ENCODE measurements around the gene PRKCB.
"Not testable (repeated sequence)": the region's sequence is repeated elsewhere in the genome, so short reads cannot be mapped to it uniquely, and the experiment has no call there.

The PRKCB gene

DNA sequence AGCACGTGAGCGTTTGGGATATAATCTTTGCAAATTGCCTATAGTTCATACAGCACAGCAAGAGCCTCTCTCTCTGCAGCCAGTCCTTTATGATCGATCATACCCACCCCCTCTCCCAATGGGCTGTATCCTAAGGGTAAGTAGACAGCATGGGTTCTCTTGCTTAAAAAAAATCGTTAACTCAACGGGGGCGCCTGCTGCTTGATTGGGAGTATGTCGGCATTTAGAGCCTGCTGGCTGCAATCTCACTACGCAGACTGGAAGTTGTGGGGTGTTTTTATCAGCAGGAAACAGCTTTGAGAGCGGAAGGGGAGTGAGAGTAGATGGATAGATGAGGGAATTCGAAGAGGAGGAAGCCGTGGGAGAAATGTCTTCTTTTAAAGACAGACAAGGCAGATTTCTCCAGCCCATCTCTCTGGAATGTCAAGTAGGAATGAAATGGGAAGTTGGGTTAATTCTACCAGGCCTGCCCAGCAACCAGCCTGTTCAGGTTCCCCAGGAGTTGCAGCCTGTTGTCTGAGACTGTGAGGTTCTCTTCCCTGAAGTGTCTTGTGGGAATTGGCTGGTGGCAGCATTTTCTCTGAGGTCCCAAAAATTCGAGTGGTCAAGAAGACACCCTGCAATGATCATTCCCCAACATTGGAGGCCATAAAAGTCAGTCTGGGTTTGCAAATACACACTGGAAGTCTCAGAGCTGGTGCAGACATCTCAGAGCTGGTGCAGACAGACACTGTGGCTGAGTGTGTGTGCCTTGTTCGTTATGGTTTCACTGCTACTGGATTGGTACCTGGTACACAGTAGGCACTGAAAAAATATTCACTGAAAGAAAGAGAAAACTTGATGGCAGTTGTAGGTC lies 65.6 kb downstream of the PRKCB start:
- peak in 1 of 56 donors; percentile 3 for DNase-seq

DNA sequence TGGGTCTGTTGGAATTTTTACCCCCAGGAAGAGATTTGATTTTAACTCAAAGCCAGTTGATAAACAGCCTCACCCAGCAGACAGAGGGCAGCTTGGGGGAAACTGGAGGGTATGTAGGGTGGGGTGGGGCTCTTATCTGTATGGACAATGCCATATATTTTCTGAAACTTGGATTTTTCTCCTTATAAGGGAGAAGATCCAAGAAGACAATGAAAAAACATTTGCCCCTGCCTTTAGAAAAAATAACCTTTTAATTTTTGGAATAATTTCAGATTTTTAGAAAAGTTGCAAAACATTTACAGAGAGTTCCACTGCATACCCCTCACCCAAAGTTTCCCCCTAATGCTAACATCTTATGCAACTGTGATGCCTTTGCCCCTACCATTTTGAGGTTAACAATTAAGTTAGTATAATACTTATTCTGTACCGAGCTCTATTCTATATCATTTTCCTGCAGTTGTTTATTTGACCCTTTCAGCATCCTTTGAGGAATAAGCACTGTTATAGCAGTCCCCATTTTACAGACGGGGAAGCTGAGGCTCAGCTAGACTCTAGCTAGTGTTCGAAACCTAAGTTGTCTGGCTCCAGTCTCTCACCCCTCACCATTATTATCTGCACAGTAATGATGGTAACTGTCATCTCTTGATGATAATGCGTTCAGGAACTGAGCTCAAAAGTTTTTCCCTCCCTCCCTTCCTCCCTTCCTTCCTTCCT lies 66.4 kb downstream of the PRKCB start:
- no peak for DNase-seq

DNA sequence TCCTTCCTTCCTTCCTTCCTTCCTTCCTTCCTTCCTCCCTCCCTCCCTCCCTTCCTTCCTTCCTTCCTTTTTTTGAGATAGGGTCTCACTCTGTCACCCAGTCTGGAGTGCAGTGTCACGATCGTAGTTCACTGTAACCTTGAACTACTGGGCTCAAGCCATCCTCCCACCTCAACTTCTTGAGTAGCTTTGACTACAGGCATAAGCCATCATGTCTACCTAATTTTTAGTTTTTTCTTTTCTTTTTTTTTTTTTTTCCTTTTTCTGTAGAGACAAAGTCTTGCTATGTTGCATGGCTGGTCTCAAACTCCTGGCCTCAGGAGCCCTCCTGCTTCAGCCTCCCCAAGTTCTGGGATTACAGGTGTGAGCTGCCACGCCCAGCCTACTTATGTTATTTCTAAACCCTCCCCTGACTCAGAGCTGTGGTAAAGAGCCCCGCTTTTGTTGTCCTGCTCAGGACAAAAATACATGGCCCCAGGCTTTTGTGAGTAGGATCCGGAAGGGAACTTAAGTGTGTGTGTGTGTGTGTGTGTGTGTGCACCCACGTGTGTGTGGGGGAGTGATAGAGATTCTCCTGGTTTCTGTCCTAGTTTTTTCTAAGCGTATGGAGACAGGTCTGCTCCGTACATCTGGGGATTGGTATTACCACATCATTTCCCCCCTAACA lies 67.1 kb downstream of the PRKCB start:
- DNase-seq, result no peak

DNA sequence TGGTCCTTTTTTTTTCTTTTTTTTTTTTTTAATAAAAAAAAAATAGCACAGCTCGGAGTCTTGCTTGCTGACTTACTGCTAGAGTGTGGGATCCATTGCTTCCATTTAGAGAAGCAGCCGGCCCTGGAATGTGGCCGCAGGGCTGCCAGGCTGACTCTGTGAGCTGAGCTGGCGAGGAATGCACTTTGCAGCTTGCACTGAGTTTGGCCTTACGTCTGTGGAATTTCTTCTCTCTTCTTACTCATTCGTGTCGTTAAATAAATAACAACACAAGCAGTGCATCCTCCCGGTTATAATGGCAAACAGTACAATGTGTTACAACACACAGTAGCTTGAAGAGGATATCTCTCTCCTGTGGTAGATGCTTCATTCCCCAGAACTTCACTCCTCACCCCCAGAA lies 69.2 kb downstream of the PRKCB start:
- peak in 1 of 56 donors; percentile 6 for DNase-seq

DNA sequence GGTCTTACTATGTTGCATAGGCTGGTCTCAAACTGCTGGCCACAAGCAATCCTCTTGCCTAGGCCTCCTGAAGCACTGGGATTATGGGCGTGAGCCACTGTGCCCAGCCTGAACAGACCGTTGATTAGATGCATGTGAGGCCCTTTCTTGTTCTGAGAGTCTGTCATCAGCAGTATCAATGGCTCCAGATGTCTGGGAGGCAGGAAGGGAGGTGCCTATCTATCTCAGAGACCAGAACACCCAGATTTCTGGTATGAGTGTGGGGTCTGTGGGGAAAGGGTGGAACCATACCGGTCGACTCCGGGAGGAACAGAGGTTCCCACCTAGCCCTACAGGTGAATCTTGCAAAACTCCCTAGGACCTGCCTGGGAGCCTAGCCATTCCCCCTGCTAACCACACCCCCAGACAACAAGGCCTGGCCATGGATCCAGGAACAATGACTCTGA lies 71.7 kb downstream of the PRKCB start:
- DNase-seq, result no peak

DNA sequence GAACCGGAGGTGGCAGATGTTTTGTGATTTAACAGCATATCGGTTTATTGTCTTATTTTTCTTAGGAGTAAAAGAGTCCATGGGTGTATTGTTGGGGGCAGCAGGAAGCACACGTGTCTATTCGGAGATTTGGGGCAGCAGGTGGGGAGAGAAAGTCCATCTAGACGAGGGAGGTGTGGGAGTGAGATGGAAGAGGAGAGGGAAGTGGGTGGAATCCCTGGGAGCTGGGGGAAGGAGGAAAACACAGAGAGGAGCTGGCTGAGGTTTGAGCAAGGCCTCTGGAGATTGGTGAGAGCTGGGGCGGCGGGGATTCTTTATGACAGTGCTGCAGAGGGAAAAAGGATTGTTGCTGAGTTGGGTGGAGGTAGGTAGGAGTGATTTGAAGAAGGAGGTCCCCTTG lies 72.1 kb downstream of the PRKCB start:
- no peak for DNase-seq

DNA sequence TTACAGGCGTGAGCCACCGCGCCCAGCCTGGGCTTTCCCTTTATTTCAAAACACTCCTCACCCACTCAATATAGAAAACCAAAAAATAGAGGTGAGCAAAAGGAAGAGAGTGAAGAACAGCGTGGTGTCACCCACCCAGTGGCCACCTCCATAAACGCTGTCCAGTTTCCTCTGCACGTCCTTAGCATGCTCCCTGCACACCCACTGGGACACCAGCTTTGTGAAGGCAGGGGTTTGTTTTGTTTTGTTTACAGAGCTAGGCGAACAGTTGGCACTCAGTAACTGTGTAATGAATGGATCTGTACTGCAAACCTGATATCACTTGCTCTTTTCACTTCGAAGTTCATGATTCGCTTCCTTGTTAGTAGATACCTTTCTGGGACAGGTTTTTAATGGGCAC lies 73.0 kb downstream of the PRKCB start:
- no peak for DNase-seq

DNA sequence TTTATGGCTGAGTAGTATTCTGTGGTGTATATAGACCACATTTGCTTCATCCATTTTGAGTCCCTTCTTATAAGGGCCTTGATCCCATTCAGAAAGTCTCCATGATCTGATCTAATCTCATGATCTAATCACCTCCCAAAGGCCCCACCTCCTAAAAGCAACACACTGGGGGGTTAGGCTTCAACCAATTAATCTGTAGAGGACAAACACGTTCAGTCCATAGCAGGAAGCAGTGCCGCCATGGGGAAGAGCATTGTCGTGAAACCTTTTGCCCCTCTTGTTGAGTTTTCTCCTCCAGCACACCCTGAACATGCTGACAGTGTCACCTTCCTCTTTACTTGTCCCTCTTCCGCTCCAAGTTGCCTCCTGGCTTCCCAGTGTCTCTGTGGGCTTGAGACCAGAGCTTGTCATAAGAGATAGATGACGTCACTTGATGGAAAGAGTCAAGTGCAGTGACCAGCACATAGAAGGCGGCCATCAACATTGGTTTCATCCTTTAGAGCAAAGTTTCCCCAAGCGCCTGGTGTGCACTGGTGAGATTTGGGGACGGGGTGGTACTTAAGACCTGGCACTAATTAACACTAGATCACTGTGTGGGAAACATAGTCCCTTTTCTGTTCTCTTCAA lies 74.1 kb downstream of the PRKCB start:
- DNase-seq, result no peak

DNA sequence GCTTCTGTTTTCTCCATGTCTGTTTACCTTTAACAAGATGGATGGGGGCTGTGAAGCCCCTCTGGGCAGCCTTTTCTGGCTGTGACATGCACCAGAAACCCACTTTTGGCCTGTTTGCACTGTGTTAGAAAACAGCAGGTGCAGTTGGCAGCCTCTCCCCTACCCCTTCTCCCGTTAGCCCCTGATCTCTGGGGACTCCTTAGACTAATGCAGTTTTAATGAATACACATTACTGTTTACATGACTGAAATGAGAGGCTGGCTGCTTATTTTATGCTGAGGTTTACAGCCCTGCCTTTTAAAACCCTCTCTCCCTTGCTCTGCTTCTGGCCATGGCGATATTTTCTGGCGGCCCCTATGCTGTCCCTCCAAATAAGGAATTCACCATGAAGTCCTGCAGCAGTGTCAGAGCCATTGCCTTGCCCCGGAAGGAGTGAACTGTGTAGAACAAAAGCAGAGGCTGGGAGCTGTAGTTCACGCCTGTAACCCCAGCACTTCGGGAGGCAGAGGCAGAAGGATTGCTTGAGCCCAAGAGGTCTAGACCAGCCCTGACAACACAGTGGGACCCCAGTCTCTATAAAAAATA lies 79.3 kb downstream of the PRKCB start:
- DNase-seq, result no peak

DNA sequence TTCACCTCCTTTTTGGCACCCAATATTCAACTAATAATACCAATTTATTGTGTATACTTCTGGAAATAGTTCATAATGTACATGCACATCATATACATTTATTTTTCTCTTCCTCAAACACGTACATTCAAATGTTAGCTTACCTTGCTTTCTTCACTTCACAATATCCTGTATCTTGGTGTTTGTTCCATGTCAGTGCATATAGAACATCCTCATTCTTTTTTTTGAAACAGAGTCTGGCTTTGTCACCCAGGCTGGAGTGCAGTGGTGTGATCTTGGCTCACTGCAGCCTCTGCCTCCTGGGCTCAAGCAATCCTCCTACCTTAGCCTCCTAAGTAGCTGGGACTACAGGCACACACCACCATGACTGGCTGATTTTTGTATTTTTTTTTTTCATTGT lies 80.8 kb downstream of the PRKCB start:
- not testable (repeated sequence) for DNase-seq

DNA sequence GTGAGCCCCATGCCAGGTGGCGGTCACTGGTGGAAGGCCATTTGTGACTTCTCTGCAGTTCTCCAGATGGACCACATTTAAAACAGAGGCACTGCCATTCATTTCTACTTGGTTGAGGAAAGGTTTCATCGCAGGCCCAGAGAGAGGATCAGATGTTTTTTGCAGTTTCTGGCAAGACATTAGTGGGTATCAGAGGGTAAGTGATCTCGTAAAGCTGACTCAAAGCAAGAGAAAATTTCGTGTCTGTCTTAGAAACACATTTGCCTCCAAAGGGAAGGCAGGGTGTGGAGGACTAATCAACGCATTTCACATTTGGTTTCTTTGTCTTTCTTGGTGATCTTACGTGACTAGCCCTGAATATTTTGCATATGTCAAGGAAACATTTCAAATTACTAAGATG lies 81.8 kb downstream of the PRKCB start:
- no peak for DNase-seq

DNA sequence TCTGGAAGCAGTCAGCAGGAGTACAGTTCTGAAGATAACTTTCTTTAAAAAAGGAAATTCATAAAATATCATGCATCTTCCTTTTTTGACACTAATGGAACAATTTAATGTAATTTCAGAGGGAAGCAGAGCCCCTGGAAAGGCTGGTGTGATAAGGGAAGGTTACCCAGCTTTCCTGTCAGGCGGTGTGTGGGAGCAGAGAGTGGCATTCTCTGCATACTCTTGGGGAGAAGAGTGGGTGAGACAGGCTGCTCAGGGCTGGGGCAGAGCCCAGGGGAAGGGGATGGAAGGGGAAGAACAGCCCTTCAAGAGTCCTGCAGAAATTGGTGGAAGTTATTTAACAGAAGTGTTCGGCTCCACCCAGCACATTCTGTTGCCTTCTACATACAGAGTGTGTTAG lies 84.7 kb downstream of the PRKCB start:
- DNase-seq, result no peak

DNA sequence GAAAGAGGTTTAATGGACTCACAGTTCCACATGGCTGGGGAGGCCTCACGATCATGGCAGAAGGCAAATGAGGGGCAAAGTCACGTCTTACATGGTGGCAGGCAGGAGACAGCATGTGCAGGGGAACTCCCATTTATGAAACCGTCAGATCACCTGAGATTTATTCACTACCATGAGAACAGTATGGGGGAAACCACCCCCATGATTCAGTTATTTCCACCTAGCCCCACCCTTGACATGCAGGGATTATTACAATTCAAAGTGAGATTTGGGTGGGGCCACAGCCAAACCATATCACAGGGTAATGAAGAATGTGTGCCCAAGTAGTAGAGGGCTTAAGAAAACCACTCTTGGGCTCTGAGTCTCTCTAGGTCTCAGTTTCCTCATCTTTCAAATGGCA lies 85.1 kb downstream of the PRKCB start:
- no peak for DNase-seq

DNA sequence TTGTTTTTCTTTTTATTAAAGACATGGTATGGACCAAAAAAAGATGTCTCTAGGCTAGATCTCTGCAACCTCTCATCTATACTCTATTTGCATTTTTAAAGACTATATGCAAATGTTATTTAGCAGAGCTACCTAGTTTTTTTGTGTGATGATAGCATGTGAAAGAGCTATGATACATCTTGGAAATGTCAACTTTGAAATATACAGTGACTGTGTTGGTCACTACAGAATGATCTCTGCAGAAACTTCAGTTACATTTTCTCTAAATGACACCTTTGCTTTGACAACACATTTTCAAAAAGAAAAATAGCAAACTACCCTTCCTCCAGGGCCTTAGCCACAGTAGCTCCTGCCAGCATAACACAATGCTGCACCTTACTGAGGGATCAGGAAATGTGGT lies 86.6 kb downstream of the PRKCB start:
- no peak for DNase-seq

DNA sequence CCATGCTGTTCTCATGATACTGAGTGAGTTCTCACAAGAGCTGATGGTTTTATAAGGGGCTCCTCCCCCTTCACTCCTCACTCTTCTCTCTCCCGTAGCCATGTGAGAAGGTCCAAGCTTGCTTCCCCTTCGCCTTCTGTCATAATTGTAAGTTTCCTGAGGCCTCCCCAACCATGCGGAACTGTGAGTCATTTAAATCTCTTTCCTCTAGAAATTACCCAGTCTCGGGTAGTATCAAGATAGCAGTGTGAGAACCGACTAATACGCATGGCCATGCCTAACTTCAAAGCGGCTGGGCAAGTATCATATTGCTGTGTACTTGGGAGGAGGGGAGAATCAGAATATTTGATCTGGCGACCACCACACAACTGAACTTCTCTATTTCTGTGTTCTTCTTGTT lies 88.3 kb downstream of the PRKCB start:
- DNase-seq, result no peak

DNA sequence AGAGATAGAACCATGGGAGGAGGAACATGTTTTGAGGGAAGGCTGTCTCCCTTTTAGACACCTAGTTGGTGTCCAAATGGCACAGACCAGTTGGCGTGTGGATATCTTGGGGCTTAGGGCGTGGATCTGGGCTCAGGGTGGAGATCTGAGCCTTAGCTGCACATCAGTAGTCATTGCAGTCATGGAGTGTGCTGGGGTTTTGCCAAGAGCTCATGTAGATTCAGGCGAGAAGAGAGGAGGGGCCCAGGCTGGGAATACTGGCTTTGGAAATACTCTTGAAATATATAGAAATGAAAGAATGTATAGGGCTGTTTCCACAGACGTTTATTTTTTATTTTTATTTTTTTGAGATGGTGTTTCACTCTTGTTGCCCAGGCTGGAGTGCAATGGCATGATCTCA lies 92.0 kb downstream of the PRKCB start:
- no peak for DNase-seq

DNA sequence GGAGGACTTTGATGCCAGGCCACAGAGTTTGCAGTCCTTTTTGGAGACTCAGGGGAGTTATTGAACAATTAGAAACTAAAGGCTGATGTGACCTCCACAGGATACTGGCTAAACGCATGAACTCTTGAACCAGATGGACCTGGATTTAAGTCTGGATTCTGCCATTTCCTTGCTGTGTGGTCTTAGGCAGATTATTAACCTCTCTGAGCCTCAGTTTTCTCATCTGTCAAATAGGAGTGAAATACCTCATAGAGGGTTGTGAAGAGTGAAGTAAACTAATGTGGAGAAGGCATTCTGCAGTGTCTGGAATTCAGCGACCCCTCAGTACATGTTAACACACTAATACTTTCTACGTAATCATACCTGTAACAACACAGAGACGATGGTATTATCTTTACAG lies 93.5 kb downstream of the PRKCB start:
- DNase-seq, result no peak

DNA sequence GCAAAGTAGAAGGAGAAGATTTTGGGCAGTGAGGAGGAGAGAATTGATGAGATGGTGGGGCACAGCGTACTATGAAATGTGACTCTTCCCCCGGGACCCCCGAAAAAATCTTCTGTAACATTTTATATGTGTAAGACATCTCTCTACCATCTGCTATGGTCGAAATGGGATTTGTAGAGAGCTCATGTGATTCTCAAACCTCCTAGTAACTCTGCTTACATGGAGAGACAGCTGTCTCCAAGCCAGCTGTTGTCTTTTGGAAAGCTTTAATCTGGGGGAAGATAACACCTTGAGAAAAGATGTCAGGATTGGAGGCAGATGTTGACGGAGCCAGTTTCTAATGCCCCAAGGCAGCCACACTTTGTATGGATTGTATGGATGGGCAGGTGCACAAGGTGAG lies 94.1 kb downstream of the PRKCB start:
- no peak for DNase-seq

DNA sequence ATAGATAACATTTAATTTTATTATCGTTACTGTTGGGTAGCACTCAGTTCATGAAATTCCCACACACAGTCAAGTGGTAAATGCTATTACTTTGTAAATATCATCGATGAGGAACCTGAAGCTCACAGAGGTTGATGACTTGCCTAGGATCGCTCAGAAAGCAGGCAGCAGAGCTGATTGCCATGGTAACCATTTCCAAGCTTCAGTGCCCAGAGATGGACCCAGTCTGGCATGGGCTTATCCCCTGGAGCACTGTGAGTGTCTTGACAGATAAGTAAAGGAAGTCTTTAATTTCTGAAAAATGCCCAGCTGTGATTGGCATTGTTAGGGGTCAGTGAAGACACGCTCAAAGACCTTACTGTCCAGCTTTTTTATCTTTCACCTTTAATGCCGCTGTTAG lies 95.0 kb downstream of the PRKCB start:
- DNase-seq, result no peak

DNA sequence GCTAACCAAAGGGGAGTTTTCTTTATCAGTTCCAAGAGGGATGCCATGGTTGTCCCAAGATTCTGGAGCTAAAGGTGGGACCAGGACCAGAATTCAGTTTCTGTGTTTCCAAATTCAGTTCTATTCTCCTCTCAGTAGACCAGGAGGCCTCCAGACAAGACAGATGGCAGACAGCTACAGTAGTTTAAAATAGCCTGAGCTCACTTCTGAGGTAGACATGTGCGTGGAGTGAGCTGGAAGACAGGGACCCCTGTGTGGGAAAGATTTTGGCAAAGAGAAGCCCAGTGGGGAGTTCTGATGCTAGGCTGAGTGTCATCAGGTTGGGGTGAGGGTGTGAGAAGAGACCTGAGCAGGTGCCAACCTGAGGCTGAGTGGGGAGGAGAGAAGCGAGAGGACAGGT lies 95.4 kb downstream of the PRKCB start:
- DNase-seq, result no peak

DNA sequence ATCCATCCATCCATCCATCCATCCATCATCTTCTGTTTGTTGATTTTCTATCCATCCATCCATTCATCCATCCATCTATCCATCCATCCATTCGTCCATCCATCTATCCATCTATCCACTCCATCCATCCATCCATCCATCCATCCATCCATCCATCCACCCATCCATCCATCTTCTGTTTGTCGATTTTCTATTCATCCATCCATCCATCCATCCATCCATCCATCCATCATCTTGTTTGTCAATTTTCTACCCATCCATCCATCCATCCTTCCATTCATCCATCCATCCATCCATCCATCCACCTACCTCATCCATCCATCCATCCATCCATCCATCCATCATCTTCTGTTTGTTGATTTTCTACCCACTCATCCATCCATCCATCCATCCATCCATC lies 97.9 kb downstream of the PRKCB start:
- DNase-seq, result not testable (repeated sequence)

All from amygdala (tissue), 56 donors.